Sigmoid colon (tissue), 7 donors: ENCODE results near the gene CEMIP. TPM values are rescaled to one million over a fixed set of nuclear protein-coding genes. Genes with fewer than 3 reads are reported as not detected.
A peak's percentile ranks its signal among the peaks of the same experiment; 100 is the strongest.

ENCODE experiments used
- DNase-seq: peaks from one replicate; pipeline ENCODE4 v3.0.0-alpha.2; 2019
- H3K27ac ChIP-seq, 4 donors: fragments of 200-600 bp; sonication (generic); one replicate each; pipeline ENCODE4 v1.5.1; 2016 to 2019; ENCODE audit warnings: mild to moderate bottlenecking in 1 of 4
- H3K27me3 ChIP-seq, 3 donors: fragments of 200-600 bp; sonication (generic); one replicate each; pipeline ENCODE4 v1.5.1; 2019; ENCODE audit warnings: mild to moderate bottlenecking in 1 of 3
- H3K36me3 ChIP-seq, 4 donors: fragments of 200-600 bp; sonication (generic); one replicate each; pipeline ENCODE4 v1.5.1; 2016 to 2019
- H3K4me1 ChIP-seq, 4 donors: fragments of 200-600 bp; sonication (generic); one replicate each; pipeline ENCODE4 v1.5.1; 2017 to 2019
- H3K4me3 ChIP-seq, 4 donors: fragments of 200-600 bp; sonication (generic); one replicate each; pipeline ENCODE4 v1.5.1; 2017 to 2019; ENCODE audit warnings: mild to moderate bottlenecking in 2 of 4, moderate library complexity in 1 of 4
- H3K9me3 ChIP-seq, 4 donors: fragments of 200-600 bp in 3 of 4; sonication (generic) in 3 of 4; one replicate each; pipeline versions ENCODE4 v1.5.1 to v1.6.1; 2013 to 2019
- EP300 ChIP-seq, 4 donors: sonication (generic); formaldehyde crosslinking; IDR thresholded peaks; one replicate each; pipeline ENCODE4 v1.6.1; 2017; ENCODE audit warnings: antibody characterized with exemption in 4 of 4
- POLR2A ChIP-seq, 2 donors: fragments of 450-650 bp; IDR thresholded peaks; one replicate each; pipeline ENCODE4 v1.6.1; 2016; ENCODE audit warnings: antibody characterized with exemption in 2 of 2, mild to moderate bottlenecking in 2 of 2, moderate library complexity in 2 of 2
- POLR2AphosphoS5 ChIP-seq, 4 donors: sonication (generic); formaldehyde crosslinking; IDR thresholded peaks; one replicate each; pipeline ENCODE4 v1.6.1; 2017; ENCODE audit warnings: antibody characterized with exemption in 4 of 4
- WGBS, 2 donors: extraction: QIAGEN DNeasy Blood & Tissue Kit; methylation state at CpG; one replicate each; pipeline ENCODE4 v1.1.7; 2013; 5-methylcytosine and 5-hydroxymethylcytosine counted together
- intact Hi-C: fragments of 100-400 bp; cut with DNase I; formaldehyde crosslinking; loops from one replicate; pipeline ENCODE4 v1.15.1; 2023
- polyA plus RNA-seq, 3 donors: library from polyadenylated mRNA; stranded (reverse); fragments of 200-250 nt; gene quantifications; one replicate each; pipeline ENCODE4 v1.2.3, GENCODE V29; 2013
- total RNA-seq, 4 donors: library from RNA; depleted of rRNA; stranded (reverse); fragments of >200 nt; gene quantifications; one replicate each; pipeline ENCODE4 v1.1.0, GENCODE V29; 2016
- TF ChIP-seq, protein P1 (sequence below), 4 experiments: fragments of 450-650 bp in 3 of 4; fragments of 200-600 bp in 1 of 4; IDR thresholded peaks; one replicate each; pipeline ENCODE4 v1.5.1; 2016 to 2019; ENCODE audit warnings: antibody characterized with exemption in 4 of 4, mild to moderate bottlenecking in 3 of 4, moderate library complexity in 2 of 4
- donor health status: healthy with polysubstance abuse.
- donor health status: Bipolar disorder and iron deficiency.
- donor health status: healthy.

CEMIP gene
- total and polyA plus RNA-seq, 7 donors, result under 0.01 to 2.1 (median under 0.01) TPM; not detected in 2

DNA sequence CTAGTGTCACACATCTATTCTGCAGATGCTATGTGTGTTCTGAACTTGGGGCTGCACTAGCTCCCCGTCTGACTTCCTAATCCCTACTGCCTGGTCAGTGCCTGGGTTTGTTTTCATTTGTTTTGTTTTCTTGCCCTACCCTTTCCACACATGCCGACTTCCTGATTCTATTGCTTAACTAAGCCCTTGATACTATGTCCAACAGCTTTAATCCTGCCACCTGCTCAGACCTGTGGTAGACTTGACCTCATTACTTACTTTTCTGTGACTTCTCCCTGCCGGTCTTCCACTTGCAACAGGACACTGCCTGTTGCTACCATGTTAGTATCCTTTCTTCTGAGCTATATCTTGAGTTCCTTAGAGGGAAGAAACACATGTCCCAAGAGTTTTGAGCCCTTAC, 39.3 kb upstream of the CEMIP start:
- WGBS, 2 donors, result 26 to 70% methylated on average over 3 of the region's 3 CpGs
- Histone ChIP-seq H3K9me3 (no peaks in the 10 kb centered on the region), H3K27ac (no peak overlapping the region), H3K4me3 (no peak overlapping the region), H3K27me3 (no peaks in the 10 kb centered on the region), H3K36me3 (no peaks in the 10 kb centered on the region), H3K4me1 (peaks cover 0 to 26% (median 11%) of the 10 kb centered on the region in 4 donors)
- intact Hi-C loops, result no loop called here
- TF ChIP-seq POLR2AphosphoS5 (IDR thresholded peaks at IDR 0.05) (no peak), EP300 (IDR thresholded peaks at IDR 0.05) (no peak), POLR2A (IDR thresholded peaks at IDR 0.05) (no peak)
- TF ChIP-seq, protein P1, sequence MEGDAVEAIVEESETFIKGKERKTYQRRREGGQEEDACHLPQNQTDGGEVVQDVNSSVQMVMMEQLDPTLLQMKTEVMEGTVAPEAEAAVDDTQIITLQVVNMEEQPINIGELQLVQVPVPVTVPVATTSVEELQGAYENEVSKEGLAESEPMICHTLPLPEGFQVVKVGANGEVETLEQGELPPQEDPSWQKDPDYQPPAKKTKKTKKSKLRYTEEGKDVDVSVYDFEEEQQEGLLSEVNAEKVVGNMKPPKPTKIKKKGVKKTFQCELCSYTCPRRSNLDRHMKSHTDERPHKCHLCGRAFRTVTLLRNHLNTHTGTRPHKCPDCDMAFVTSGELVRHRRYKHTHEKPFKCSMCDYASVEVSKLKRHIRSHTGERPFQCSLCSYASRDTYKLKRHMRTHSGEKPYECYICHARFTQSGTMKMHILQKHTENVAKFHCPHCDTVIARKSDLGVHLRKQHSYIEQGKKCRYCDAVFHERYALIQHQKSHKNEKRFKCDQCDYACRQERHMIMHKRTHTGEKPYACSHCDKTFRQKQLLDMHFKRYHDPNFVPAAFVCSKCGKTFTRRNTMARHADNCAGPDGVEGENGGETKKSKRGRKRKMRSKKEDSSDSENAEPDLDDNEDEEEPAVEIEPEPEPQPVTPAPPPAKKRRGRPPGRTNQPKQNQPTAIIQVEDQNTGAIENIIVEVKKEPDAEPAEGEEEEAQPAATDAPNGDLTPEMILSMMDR (IDR thresholded peaks at IDR 0.05), result no peak
- no peak for DNase-seq

DNA sequence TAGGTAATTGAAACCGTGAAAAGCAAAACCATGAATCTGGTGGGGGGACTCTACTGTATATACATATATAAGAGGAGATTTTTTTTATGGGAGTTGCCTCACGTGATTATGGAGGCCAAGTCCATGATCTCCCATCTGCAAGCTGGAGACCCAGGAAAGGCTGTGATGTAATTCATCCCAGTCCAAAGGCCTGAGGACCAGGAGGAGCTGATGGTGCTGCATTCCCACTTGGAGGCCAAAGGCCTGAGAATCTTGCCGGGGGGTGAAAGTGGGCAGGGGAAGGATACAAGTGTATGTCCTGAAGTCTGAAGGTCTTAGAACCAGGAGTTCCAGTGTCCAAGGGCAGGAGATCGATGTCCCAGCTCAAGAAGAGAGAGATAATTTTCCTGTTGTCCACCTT, 37.1 kb upstream of the CEMIP start:
- Histone ChIP-seq H3K27me3 (no peaks in the 10 kb centered on the region), H3K4me1 (peaks cover 0 to 18% (median 5%) of the 10 kb centered on the region in 4 donors), H3K36me3 (no peaks in the 10 kb centered on the region), H3K27ac (no peak overlapping the region), H3K9me3 (no peaks in the 10 kb centered on the region), H3K4me3 (no peak overlapping the region)
- no peak for DNase-seq
- intact Hi-C loops, result no loop called here
- 90 to 92% methylated on average over 4 of the region's 4 CpGs for WGBS, 2 donors
- TF ChIP-seq POLR2AphosphoS5 (IDR thresholded peaks at IDR 0.05) (no peak), POLR2A (IDR thresholded peaks at IDR 0.05) (no peak), EP300 (IDR thresholded peaks at IDR 0.05) (no peak)
- TF ChIP-seq, protein P1 (IDR thresholded peaks at IDR 0.05), result no peak

DNA sequence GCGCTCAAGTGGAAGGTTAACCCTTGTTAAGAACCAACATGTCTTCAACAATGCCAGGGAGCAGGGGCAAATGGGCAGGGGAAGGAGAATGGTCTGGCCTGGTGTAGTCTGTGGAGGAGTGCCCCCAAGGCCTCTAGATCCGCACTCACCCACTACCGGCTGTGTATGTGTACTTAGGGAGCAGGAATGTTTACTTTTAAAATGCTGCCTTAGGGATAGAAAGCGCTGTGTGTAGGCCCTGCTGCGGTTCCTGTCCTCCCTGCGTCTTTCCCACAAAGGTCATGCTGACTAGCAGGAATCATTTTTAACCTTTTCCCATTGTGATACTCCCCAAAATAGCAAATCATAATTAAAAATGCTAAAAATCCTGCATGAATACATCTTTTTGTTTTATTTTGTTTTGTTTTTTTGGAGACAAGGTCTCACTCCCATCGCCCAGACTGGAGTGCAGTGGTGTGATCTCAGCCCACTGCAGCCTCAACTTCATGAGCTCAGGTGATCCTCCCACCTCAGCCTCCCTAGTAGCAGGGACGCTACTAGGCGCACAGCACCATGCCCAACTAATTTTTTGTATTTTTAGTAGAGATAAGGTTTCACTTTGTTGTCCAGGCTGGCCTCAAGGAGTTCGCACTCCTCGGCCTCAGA, 35.9 kb upstream of the CEMIP start:
- WGBS, 2 donors, result 48 to 77% methylated on average over 11 of the region's 11 CpGs
- Histone ChIP-seq H3K27me3 (no peaks in the 10 kb centered on the region), H3K36me3 (no peaks in the 10 kb centered on the region), H3K4me1 (peaks cover 0 to 13% (median 3%) of the 10 kb centered on the region in 4 donors), H3K9me3 (no peaks in the 10 kb centered on the region), H3K4me3 (no peak overlapping the region), H3K27ac (no peak overlapping the region)
- no peak for DNase-seq
- TF ChIP-seq POLR2AphosphoS5 (IDR thresholded peaks at IDR 0.05) (no peak), POLR2A (IDR thresholded peaks at IDR 0.05) (no peak), EP300 (IDR thresholded peaks at IDR 0.05) (no peak)
- TF ChIP-seq, protein P1 (IDR thresholded peaks at IDR 0.05), result no peak
- intact Hi-C loops, result no loop called here

DNA sequence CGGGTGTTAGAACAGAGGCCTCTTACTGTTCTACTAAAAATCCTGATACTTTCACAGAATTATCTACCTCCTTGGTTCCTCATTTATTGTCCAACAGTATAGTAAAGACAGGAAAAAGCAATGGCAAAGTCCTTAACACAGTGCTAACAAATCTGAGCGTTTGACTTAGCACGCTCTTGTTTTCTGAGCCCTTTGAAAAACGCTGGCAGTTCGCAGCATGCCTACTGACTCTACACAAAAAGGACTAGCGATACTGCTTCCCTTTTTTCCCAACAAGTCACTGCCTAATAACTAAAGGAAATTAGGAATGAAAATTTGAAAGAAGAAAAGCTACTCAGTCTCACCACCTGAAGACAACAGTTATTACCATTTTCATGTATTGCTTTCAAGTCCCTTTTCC, 34.8 kb upstream of the CEMIP start:
- no peak for TF ChIP-seq POLR2A (IDR thresholded peaks at IDR 0.05)
- Histone ChIP-seq H3K27me3 (no peaks in the 10 kb centered on the region), H3K9me3 (no peaks in the 10 kb centered on the region), H3K4me1 (peaks cover 0 to 13% (median 3%) of the 10 kb centered on the region in 4 donors), H3K36me3 (no peaks in the 10 kb centered on the region), H3K4me3 (no peak overlapping the region), H3K27ac (peak overlapping the region in 2 of 4 donors; percentile 2 to 33)
- intact Hi-C loops, result no loop called here
- DNase-seq, result no peak
- 80 to 87% methylated on average over 6 of the region's 6 CpGs for WGBS, 2 donors

DNA sequence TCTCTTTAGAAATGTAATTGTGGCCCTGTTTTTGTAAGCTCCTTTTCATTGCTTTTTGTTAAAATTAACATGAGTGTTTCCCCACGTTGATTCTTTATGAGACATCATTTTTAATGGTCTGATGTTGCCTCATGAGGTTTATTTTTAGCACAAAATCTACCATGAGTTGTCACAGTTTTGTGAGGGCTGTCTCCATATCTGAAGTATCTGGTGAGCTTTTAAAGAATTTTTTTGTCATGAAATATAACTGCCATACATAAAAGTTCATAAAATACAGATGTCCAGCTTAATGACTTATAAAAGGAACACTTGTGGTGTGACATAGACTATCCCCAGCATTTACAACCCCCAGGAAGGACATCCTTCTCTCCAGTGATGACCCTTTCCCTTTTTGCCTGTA, 34.3 kb upstream of the CEMIP start:
- H3K4me1 ChIP-seq, result peaks cover 0 to 13% (median 3%) of the 10 kb centered on the region in 4 donors
- no peak for DNase-seq
- WGBS, 2 donors, result 27 to 29% methylated on average over 1 of the region's 1 CpG
- no peaks in the 10 kb centered on the region for H3K9me3 ChIP-seq
- no peak overlapping the region for H3K4me3 ChIP-seq
- H3K27me3 ChIP-seq, result no peaks in the 10 kb centered on the region
- peak overlapping the region in 2 of 4 donors; percentile 33 to 38 for H3K27ac ChIP-seq
- TF ChIP-seq POLR2A (IDR thresholded peaks at IDR 0.05), result no peak
- TF ChIP-seq POLR2AphosphoS5 (IDR thresholded peaks at IDR 0.05), result no peak
- TF ChIP-seq, protein P1 (IDR thresholded peaks at IDR 0.05), result no peak
- no peak for TF ChIP-seq EP300 (IDR thresholded peaks at IDR 0.05)
- peaks cover 0 to 4% (median 2%) of the 10 kb centered on the region in 4 donors for H3K36me3 ChIP-seq
- intact Hi-C loops, result loop anchor here (5.0 kb wide), 1 partner anchor 48 kb away; the partner anchor contains the start of gene ABHD17C
